Uterus (tissue), 4 donors: Measurements from ENCODE around the gene FOCAD. TPM values are rescaled to one million over a fixed set of nuclear protein-coding genes. Genes with fewer than 3 reads are reported as not detected.

ENCODE experiments used
- DNase-seq, 2 donors: peaks; one replicate each; pipeline ENCODE4 v3.0.0-alpha.2; 2019 to 2020
- H3K27ac ChIP-seq, 2 donors: fragments of 200-600 bp; sonication (generic); 1 replicate in 1 of 2; 2 replicates in 1 of 2; pipeline ENCODE4 v1.5.1; 2016 to 2018
- H3K27me3 ChIP-seq, 2 donors: fragments of 200-600 bp; sonication (generic); one replicate each; pipeline ENCODE4 v1.5.1; 2018 to 2019; ENCODE audit warnings: control low read depth in 1 of 2
- H3K36me3 ChIP-seq, 2 donors: fragments of 200-600 bp; sonication (generic); one replicate each; pipeline ENCODE4 v1.5.1; 2019; ENCODE audit warnings: control low read depth in 1 of 2
- H3K4me1 ChIP-seq, 2 donors: fragments of 200-600 bp; sonication (generic); one replicate each; pipeline ENCODE4 v1.5.1; 2018 to 2019; ENCODE audit warnings: control low read depth in 1 of 2
- H3K4me3 ChIP-seq, 2 donors: fragments of 200-600 bp; sonication (generic); 1 replicate in 1 of 2; 2 replicates in 1 of 2; pipeline ENCODE4 v1.5.1; 2018 to 2019; ENCODE audit warnings: mild to moderate bottlenecking in 1 of 2
- H3K9me3 ChIP-seq, 2 donors: fragments of 200-600 bp; sonication (generic); one replicate each; pipeline ENCODE4 v1.5.1; 2019; ENCODE audit warnings: control low read depth in 1 of 2
- CTCF ChIP-seq, 4 experiments: fragments of 200-600 bp in 2 of 4; fragments of 450-650 bp in 2 of 4; sonication (generic) in 2 of 4; IDR thresholded peaks; one replicate each; pipeline ENCODE4 v1.5.1; 2016 to 2019; ENCODE audit warnings: antibody characterized with exemption in 4 of 4, mild to moderate bottlenecking in 2 of 4, moderate library complexity in 1 of 4
- POLR2A ChIP-seq, 2 donors: fragments of 450-650 bp; IDR thresholded peaks; one replicate each; pipeline ENCODE4 v1.6.1; 2016; ENCODE audit warnings: antibody characterized with exemption in 2 of 2, mild to moderate bottlenecking in 1 of 2, moderate library complexity in 1 of 2
- intact Hi-C: fragments of 100-400 bp; cut with DNase I; formaldehyde crosslinking; loops from one replicate; pipeline ENCODE4 v1.15.1; 2023; ENCODE audit warnings: low total_unique reads
- total RNA-seq, 4 donors: library from RNA; depleted of rRNA in 3 of 4; stranded (reverse); fragments of >200 nt in 3 of 4; gene quantifications; one replicate each; pipeline versions ENCODE4 v1.1.0 to v1.2.4, GENCODE V29; 2014 to 2023
- donor health status: DM: yes; HTN: yes; CAD: no.

The FOCAD gene
- total RNA-seq, 4 donors from 2014 or later: 24.1 to 86.5 (median 34.3) TPM

- intact Hi-C loops: no loop called here
- H3K4me3 ChIP-seq: no peak overlapping the region
- H3K27me3 ChIP-seq: no peaks in the 10 kb centered on the region
- no peaks in the 10 kb centered on the region for H3K9me3 ChIP-seq
- H3K4me1 ChIP-seq: no peaks in the 10 kb centered on the region
- no peak for TF ChIP-seq POLR2A (IDR thresholded peaks at IDR 0.05)
- TF ChIP-seq CTCF (IDR thresholded peaks at IDR 0.05): no peak
- DNase-seq: no peak
- H3K36me3 ChIP-seq: no peaks in the 10 kb centered on the region
- H3K27ac ChIP-seq: no peak overlapping the region
Measured at GRCh38 chr9:20987521-20987920, 303.5 kb downstream of the FOCAD start.

GRCh38 chr9:20988061-20988460 is 304.0 kb downstream of the FOCAD start:
- TF ChIP-seq POLR2A (IDR thresholded peaks at IDR 0.05) (no peak), CTCF (IDR thresholded peaks at IDR 0.05) (no peak)
- Histone ChIP-seq H3K36me3 (no peaks in the 10 kb centered on the region), H3K9me3 (no peaks in the 10 kb centered on the region), H3K4me1 (no peaks in the 10 kb centered on the region), H3K27me3 (no peaks in the 10 kb centered on the region), H3K4me3 (no peak overlapping the region), H3K27ac (no peak overlapping the region)
- DNase-seq: no peak
- intact Hi-C loops: no loop called here

- no peak for TF ChIP-seq CTCF (IDR thresholded peaks at IDR 0.05)
- no peak for TF ChIP-seq POLR2A (IDR thresholded peaks at IDR 0.05)
- H3K4me3 ChIP-seq: no peak overlapping the region
- no peaks in the 10 kb centered on the region for H3K27me3 ChIP-seq
- intact Hi-C loops: no loop called here
- no peak overlapping the region for H3K27ac ChIP-seq
- no peaks in the 10 kb centered on the region for H3K9me3 ChIP-seq
- no peaks in the 10 kb centered on the region for H3K36me3 ChIP-seq
- no peaks in the 10 kb centered on the region for H3K4me1 ChIP-seq
- no peak for DNase-seq
Measured at GRCh38 chr9:20988671-20989315, 304.7 kb downstream of the FOCAD start.

- intact Hi-C loops: no loop called here
- no peaks in the 10 kb centered on the region for H3K27me3 ChIP-seq
- DNase-seq: peak in 1 of 2 donors; percentile 20
- H3K36me3 ChIP-seq: no peaks in the 10 kb centered on the region
- no peaks in the 10 kb centered on the region for H3K9me3 ChIP-seq
- no peak overlapping the region for H3K27ac ChIP-seq
- TF ChIP-seq POLR2A (IDR thresholded peaks at IDR 0.05) (no peak), CTCF (IDR thresholded peaks at IDR 0.05) (no peak)
- H3K4me1 ChIP-seq: no peaks in the 10 kb centered on the region
- no peak overlapping the region for H3K4me3 ChIP-seq
Measured at GRCh38 chr9:20989923-20990341, 305.9 kb downstream of the FOCAD start.

GRCh38 chr9:20990867-20991266 is 306.8 kb downstream of the FOCAD start:
- DNase-seq: no peak
- no peaks in the 10 kb centered on the region for H3K36me3 ChIP-seq

More at GRCh38 chr9:20990867-20991266, 306.8 kb downstream of the FOCAD start:
- no peak overlapping the region for H3K27ac ChIP-seq
- TF ChIP-seq POLR2A (IDR thresholded peaks at IDR 0.05) (no peak), CTCF (IDR thresholded peaks at IDR 0.05) (no peak)
- intact Hi-C loops: no loop called here
- H3K9me3 ChIP-seq: no peaks in the 10 kb centered on the region
- H3K27me3 ChIP-seq: no peaks in the 10 kb centered on the region
- H3K4me1 ChIP-seq: no peaks in the 10 kb centered on the region
- H3K4me3 ChIP-seq: no peak overlapping the region
